GDM1 (cell line): ENCODE data around the gene CPHXL.

Experiments used
- DNase-seq: peaks from one replicate; lab custom pipeline; 2025; lab: John Stamatoyannopoulos, UW

Gene CPHXL

DNA sequence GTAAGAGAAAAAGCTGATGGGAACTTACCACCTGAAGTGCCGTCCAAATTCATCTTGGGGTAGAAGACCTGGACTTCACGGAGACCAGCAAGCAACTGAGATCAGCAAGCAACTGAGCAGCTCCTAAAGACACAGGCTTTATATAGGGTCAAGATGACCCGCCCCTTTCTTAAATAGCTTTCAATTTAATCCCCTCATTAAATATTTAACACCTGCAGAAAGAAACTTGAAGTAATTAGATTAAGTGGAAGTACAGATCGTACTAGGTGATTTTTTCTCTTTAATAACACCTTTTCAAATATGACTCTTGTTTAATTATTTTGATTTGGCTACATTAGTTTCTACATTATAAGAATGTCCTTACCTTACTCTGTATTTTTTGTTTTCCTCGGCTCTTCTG lies at the start of gene CPHXL:
TSS of gene CPHXL (minus strand) at position 101 of the 400 bp plus-strand sequence. CDS start at position 53, 48 bp downstream.
- no peak for DNase-seq

DNA sequence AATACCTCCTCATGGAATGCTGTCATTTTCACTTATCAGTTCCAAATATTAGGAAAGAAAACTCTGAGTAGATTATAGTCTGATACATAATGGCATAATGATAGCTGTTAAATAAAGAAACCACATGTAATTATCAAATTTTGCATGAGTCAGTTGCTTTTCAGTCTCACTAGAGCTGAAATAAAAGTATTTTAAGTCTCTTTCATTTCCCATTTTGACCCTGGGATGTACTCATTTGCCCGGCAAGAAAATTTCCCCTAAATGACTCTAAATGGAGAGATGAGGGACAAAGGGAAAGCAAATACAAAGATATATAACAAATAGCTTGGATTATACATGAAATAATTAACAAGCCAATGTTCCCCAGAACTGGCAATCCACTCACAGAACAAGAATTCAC lies 47.9 kb upstream of the CPHXL start:
- DNase-seq: no peak

DNA sequence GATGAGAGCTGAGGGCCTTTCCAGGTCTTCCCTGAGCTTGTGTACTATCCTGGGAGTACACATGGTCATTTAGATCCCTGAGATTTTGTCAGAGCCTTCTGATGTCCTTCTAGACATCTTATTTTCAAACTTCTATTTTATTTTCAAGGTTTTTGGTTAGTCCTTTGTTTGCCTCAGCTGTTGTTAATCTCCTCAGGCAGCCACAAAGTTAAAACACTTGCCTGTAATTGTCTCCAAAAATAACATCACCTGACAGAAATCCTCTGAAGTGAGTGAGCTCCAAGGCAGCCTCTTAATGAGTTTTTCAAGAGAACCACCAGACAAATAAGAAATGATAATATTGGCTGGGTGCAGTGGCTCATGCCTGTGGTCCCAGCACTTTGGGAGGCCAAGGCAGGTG lies 43.8 kb upstream of the CPHXL start:
- no peak for DNase-seq

DNA sequence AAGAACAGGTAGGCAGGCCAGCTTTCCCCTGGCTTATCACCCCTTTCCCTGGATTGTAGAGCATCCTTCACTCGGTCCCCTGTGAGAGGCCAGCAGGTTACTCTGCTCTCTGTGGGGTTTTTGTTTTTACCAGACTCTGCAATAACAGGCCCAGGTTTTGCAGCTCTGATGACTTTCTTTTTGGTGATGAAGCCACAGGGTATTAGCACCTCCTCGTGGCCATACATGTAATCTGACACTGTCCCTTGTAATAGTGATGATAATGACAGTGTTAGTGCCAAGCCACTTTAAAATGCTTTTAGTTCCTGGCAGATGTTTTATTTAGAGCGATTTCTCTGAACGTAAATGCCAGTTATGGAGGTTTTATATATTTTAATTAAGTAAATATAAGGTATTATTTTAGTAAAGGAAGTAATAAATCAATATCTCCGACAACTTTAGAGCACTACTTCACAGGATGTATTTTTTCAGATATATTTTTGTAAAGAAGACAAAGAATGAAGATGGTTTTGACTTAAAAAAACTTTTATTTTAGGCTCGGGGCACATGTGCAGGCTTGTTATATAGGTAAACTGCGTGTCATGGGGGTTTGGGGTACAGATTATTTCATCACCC lies 38.0 kb upstream of the CPHXL start:
- peak; percentile 2 for DNase-seq

GRCh38 chr16:75763204-75763603 lies 36.9 kb upstream of the CPHXL start:
- no peak for DNase-seq

GRCh38 chr16:75762746-75763145 lies 36.5 kb upstream of the CPHXL start:
- no peak for DNase-seq

GRCh38 chr16:75761108-75761507 lies 34.8 kb upstream of the CPHXL start:
- no peak for DNase-seq

- DNase-seq: no peak
Observed at GRCh38 chr16:75760018-75760519, 33.8 kb upstream of the CPHXL start.

GRCh38 chr16:75758215-75758614 lies 31.9 kb upstream of the CPHXL start:
- DNase-seq: no peak

DNA sequence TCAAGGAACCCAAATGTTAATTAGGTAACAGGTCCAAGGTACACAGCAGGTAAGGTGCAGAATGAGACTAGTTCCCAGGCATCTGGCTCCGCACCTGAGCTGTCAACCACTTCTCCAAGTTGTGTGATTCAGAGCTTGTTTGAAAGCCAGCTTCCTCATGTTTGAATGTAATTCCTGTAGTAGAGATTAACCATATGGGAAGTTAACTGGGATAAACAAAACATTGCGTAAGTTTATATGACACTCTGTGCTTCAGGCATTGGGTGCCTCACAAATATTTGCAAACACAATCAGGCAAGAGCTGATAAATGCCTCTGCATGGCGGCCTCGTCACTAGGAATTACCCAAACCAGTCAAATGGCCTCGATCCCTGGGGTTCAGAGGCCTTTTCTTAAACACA lies 27.9 kb upstream of the CPHXL start:
- no peak for DNase-seq

DNA sequence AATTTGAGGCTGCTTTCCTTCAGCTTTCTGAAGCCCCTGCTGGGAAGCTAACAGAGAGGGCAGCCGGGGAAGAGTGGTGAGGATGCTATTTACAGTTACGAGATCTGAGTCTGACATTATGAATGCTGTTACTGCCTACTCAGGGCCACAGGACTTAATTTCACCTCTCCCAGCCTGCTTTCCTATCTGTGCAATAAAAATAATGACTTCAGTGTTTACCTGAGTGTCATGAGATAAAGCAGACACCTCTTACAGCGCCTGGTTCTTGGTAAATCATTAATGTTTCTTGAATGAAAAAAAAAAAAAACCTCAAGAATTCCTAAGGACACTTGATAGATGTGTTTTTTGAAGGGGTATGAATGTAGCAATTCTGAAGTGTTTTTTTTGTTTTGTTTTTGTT lies 24.2 kb upstream of the CPHXL start:
- DNase-seq: no peak

- DNase-seq: no peak
Observed at GRCh38 chr16:75746359-75746758, 20.1 kb upstream of the CPHXL start.

DNA sequence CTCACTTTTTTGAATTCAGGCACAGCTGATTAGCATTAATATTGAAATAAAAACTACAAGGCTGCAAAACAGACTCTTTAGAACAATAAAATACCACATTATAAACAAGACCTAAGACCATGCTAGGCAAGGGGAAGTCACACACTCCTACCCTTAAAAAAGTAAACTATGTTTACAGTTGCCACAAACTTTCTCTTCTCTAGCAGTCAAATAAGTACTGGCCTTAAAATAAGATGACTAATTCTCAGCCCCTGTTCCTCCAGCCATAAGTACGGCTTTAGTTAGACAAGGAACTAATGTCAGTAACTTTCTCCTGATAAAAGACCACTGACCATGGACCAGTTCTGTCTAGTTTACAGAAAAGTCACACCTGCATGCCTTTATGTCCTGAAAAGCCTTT lies 19.5 kb upstream of the CPHXL start:
- no peak for DNase-seq

- no peak for DNase-seq
Observed at GRCh38 chr16:75745242-75745641, 19.0 kb upstream of the CPHXL start.

GRCh38 chr16:75742424-75743047 lies 16.2 kb upstream of the CPHXL start:
- DNase-seq: no peak

- DNase-seq: no peak
Observed at GRCh38 chr16:75733305-75734211, 7.3 kb upstream of the CPHXL start.

GRCh38 chr16:75732871-75733270 lies 6.6 kb upstream of the CPHXL start:
- DNase-seq: no peak

- no peak for DNase-seq
Observed at GRCh38 chr16:75727221-75727620, 931 bp upstream of the CPHXL start.

GRCh38 chr16:75718452-75718851 lies 7.8 kb downstream of the CPHXL start:
- DNase-seq: no peak

GRCh38 chr16:75714661-75715060 lies 11.6 kb downstream of the CPHXL start:
- no peak for DNase-seq

DNA sequence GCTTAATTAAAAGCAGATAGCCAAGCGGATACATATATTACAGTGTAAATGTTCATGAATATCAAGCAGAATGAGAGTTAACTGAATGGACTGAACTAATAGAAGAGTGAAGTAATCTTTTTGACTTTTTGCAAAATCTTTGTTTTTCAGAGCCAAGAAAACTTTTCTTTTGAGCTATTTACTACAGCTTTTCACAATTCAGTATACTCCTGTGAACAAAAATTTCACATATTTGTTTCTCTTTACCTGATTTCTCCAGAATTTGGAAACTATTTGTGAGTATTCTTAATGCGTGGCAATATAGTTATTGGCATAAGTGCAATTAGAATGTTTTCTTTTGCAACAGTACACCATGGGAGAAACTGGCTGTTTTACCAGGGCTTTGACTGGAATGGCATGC lies 15.9 kb downstream of the CPHXL start:
- no peak for DNase-seq

GRCh38 chr16:75703306-75703705 lies 23.0 kb downstream of the CPHXL start:
- DNase-seq: no peak

GRCh38 chr16:75702242-75702641 lies 24.0 kb downstream of the CPHXL start:
- no peak for DNase-seq
